HG03521 (cell line): ENCODE measurements around the gene KLHL3.

Source experiments
- ATAC-seq: cut with Tn5 transposase; IDR thresholded peaks from one replicate; pipeline ENCODE4 v1.9.1; 2021; ENCODE audit warnings: mild to moderate bottlenecking, moderate library complexity; ENCODE audit not compliant: unreplicated experiment

Gene KLHL3

DNA sequence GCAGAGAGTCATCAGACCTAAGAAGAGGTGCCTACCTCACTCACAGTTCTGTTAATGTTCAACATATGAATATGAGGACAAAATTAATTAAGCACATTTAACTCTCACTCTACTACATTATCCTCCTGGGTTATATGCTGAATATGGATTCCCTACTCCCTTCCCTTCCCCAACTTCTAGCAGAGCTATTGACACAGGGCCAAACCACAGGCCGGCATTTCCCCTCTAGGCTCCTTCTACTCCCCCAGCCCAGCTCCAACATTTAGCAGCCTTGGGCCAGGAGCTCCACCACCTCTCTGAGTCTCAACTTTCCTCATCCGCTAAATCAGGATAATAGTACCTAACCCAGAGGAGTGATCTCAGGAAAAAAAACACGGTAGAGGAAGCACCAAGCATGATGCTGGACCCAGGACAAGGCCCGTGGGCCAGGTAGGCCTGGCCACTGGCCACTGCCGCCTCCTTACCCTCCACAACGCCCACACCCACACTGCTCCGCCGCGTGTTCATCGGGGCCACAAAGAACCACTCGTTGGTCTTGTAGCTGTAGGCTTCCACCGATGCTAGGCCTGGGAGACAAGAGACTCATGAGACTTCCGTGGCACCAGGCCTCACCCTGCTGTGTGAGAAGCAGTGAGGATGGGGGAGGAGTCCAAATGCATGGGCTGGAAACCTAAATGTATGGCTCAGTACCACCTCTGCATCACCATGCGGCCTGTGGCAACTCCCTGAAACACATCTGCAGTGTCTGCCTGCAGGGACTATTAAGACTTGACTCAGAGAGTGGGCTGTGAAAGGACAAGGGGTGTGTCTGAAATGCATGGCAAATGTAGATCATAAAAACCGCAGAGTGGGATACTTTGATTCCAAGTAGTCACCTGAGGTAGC lies 98.8 kb downstream of the KLHL3 start:
- no peak for ATAC-seq

GRCh38 chr5:137636099-137636498 lies 99.8 kb downstream of the KLHL3 start:
- ATAC-seq: no peak

GRCh38 chr5:137635521-137635921 lies 100.4 kb downstream of the KLHL3 start:
- no peak for ATAC-seq

- no peak for ATAC-seq
Observed at GRCh38 chr5:137633896-137634295, 102.0 kb downstream of the KLHL3 start.

DNA sequence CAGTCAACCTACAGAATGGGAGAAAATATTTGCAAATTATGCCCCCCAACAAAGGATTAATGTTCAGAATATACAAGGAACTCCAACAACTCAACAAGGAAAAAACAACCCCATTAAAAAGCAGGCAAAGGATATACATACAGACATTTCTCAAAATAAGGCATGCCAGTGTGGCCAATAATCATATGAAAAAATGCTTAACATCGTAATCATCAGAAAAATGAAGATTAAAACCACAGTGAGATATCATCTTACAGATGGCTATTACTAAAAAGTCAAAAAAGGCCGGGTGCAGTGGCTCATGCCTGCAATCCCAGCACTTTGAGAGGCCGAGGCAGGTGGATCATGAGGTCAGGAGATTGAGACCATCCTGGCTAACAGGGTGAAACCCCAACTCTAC lies 103.2 kb downstream of the KLHL3 start:
- no peak for ATAC-seq

- no peak for ATAC-seq
Observed at GRCh38 chr5:137631453-137631852, 104.4 kb downstream of the KLHL3 start.

DNA sequence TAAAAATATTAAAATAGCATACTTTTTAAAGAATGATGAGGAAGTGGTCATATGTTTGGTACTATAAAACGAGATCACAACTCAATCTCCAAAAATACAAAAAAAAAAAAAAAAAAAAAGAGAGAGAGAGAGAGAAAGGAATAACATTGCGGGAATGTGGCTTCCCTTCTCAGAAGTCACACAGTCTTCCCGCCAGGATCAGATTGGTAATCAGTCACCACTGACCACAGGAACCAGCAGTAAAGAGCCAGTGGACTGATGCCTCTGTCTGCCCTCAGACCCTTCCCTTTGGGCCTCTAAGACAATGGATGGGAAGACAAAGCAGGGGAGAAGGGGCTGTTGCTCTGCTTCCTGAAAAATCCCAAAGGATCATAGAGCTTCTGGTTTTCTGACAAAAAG lies 104.9 kb downstream of the KLHL3 start:
- ATAC-seq: no peak

GRCh38 chr5:137630216-137630971 lies 105.5 kb downstream of the KLHL3 start:
- no peak for ATAC-seq

DNA sequence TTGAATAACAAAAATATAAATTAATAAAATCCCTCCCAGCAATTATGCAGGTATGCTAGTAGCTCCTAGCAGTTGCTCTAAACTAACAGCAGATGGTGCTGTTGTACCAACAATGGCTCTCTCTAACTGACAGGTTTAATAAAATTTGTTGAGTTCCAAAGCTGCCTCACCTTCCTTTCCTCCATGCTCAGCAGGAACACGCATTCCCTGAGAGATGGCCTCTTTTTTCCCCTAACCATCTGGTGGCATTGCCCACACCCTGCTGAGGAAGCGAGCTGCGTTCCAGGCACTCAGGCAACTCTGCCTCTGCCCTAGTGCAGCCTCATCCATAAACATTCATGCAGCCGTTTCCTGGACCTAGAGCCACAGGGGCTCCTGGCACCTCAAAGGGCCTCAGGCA lies 106.2 kb downstream of the KLHL3 start:
- ATAC-seq: no peak

GRCh38 chr5:137627706-137628105 lies 108.2 kb downstream of the KLHL3 start:
- no peak for ATAC-seq

- ATAC-seq: no peak
Observed at GRCh38 chr5:137627293-137627692, 108.6 kb downstream of the KLHL3 start.

DNA sequence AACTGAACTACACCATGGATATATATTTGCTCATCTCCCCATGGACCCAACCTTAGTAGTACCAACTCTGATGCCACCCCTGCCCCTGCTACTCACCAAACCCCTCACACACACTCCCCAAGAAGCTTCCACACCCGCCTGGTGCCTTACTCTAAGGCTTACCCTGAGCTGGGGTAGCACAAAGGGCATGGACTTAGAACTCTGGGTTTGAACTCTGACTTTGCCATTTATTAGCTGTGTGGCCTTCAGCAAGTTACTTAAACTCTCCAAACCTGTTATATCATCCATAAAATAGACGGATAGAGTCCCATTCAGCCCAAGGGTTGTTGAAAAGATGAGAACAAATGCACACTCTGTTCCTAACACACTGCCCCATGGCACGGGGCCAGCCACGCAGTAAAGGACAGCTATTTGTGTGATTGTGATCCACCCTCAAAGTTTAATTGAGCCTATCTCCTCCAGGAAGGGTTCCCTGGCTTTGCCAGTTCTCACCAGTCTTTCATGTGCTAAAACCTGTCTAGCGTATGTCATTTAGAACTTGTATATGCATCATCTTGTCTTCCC lies 111.0 kb downstream of the KLHL3 start:
- ATAC-seq: no peak

GRCh38 chr5:137622850-137623249 lies 113.0 kb downstream of the KLHL3 start:
- no peak for ATAC-seq

- no peak for ATAC-seq
Observed at GRCh38 chr5:137621861-137622823, 113.7 kb downstream of the KLHL3 start.

DNA sequence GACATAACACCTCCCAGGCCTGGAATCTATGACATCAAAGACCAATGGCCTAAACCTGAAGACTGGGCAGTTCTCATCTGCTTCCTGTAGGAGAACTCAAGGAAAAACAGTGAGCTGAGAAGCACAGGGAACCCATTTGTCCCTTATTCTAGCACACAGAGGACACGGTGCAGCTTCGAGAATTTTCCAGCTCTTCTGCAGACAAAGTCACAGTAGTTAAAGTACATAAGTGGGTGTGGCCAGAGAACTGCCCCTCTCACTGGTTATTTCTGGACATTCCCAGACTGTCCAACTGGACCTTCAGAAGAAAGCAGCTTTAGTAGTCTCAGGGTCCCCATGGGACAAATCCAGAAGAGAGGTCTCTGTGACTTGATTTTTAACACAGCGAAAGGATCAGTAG lies 114.6 kb downstream of the KLHL3 start:
- ATAC-seq: no peak

- ATAC-seq: no peak
Observed at GRCh38 chr5:137619191-137619870, 116.6 kb downstream of the KLHL3 start.

DNA sequence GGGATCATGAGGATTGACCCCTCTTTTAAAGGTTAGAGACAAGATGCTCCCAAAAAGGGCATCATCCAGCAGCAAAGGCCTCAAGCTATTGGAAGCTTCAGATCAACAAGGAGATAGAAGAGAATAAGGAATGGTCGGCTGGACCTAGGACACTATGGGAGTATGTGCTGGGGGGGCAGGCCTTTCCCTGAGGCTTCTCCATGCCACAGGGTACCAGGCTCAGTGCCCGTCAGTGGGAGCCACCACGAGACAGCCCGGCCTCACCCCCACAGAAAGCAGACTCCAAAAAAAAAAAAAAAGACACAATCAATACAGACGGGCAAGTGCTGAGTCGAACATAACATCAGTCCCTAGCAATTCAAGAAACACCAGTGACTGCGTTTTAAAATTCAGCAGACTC lies 117.4 kb downstream of the KLHL3 start:
- no peak for ATAC-seq

DNA sequence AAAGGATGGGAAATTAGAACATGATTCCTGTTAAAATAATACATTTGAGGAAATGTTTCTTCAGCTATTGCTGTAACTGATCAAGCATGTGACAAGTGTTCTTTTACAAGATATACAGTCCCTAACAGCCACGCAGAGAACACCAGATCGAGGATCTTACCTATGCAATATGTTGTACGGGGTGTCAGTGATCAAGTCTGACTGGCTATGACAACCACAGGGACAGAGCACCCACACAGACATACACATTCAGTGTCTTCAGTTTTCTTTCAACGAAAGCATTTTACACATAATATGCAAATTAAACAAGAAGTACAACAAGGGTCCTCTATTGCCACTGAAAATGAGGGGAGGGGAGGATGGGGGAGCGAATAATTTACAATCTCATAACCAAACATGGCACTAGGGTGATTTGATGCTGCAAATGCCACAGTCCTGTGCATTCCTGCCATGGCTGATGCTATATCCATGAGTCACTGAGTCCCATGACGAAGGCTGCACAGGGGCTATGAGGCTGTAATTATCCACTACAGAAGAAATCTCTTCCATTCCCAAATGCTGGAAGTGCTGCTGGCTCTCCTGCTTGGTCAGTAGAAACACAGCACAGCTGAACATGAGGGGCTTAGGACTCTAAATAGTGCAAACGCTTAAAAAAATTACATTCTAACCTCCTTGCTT lies 118.2 kb downstream of the KLHL3 start:
- ATAC-seq: no peak

GRCh38 chr5:137616046-137616445 lies 119.8 kb downstream of the KLHL3 start:
- no peak for ATAC-seq
